ENCODE data around the gene FRS3.

FRS3 gene

DNA sequence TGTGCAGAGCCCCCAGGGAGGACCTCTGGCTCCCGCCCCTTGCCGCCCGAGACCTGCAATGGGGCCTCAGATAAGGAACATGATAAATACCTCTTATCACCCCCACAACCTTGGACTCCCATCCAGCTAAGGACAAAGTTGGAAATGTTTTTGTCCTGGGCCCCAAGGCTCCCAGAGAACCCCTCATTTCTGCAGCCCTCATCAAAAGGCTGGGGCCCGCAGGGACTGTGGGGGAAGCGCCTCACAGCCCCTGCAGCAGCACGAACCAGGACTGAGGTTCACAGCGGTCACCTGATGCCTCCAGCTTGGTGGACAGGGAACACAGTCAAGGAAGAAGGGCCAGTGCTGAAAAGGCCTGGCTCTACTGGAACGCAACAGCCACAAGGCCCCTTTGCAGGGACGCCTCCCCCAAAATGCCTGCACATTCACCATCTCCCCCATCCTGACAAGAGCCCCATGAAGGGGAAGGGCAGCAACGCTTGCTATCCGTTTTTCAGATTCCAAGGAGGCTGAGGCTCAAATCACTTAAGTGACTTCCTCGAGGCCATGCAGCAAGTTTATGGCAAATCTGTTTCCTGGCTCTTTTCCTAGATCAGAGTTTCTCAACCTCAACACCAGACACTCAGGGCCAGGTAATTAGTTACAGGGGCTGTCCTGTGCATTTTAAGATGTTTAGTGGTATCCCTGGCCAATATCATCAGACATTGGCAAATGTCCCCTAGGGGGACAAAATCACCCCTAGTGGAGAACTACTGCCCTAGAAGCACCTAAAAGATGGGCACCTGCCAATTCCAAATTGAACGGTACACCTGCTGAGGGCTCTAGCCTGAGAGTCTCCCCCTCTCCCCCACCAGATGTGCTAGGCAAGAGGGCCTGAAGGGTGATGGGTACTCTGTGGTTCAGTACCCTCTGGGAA, 54.9 kb downstream of the FRS3 start:
- no peak for DNase-seq

DNA sequence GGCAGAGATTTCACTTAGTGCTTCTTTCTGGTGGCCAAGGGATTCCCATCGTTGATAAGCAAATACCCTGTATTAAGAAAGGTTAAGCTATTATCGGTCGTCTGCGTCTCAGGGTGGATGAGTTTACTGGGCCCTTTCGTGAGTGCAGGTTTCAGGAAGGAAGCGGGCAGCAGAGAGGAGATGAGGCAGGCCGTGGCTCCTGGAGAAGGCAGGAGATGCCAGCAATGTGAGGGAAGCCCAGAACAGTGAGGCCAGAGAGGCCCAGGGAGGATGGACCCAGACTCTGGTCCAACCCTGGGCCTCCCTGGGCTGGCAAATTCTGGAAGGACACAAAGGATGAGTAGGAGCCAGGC, 55.5 kb downstream of the FRS3 start:
- no peak for DNase-seq

DNA sequence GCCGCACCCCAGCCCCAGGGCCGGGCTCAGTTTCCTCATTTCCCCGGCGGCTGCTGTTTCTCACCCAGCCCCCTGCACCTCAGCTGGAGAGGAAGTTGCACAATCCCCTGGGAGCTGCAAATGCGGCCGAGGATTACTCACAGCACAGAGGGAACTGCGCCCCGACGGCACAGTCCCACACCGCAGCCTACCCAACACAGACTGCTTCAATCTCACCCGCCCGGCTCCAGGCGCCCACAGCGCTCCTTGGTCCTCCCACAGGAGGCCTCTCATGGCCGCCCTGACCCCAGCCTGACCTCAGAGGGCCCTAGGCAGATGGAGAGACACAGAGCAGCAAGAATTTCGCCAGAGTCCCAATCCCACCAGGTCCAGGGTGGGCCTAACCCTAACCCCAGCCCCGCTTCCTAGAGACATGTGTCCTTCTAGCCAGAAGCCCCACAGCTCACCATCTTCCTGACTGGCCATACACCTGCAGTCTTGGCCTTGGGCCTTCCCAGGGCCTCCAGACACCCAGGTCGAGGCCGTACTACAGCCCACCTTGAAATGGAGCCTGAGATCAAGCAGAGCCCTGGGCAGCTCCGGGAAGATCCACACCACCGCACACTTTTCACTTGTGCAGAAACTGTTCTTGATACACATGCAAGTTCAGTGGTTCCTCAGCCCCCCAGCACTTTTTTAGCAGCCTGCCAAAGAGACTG, 56.0 kb downstream of the FRS3 start:
- DNase-seq: no peak

DNA sequence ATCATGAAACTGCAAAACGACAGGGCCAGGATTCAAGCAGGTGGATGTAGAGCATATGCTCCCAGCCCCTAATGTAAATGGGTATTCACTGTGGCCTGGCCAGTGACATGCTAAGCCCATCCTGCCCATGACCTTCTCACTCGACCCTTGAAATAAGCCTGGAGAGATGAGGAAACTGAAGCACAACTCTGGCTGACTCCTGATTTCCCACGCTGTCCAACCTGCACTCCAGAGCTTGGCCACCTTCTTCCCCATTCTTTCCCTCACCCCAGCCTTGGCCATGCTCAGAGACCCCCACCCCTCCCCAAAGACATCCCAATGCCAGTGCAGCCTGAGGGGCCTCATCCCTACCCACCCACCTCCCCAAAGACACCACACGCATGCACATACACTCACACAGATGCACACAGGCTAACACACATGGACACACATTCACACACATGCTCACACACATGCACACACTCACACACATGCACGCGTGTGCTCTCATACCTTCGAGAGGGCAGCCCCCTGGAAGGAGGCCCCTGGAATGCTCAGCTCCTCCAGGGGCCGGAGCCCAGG, 56.7 kb downstream of the FRS3 start:
- DNase-seq: no peak

DNA sequence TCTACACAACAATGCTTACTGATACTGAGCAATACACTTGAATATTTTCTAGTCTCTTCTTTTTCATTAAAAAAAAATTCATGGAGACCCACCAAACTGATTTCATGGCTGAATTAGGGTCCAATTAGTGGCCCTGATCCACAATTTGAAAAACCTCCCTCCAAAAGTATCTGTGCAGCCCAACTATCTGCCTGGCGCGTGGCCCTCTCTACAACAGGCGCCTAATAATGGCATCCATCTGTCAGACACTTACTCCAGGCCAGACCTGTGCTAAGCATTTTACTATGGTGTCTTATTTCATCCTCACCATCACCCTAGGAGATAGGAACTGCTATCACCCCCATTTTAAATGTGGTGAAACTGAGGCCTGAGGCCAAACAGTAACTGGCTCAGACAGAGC, 58.3 kb downstream of the FRS3 start:
- no peak for DNase-seq

DNA sequence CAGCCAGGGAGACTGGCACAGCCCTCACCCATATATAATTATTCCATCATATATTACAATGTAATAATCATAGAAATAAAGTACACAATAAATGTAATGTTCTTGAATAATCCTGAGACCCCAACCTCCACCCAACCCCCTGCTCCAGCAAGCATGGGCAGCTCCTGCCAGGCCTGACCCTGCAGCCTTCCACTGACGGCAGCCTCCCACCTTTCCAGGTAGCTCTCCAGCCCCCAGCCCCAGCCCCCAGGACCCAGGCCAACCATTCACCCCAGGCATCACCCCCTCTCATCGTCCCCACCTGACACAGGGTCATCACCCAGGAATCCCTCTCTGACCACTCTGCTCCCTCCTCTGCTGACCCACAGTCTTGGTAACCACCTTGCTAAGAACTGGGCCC, 58.9 kb downstream of the FRS3 start:
- DNase-seq: no peak

DNA sequence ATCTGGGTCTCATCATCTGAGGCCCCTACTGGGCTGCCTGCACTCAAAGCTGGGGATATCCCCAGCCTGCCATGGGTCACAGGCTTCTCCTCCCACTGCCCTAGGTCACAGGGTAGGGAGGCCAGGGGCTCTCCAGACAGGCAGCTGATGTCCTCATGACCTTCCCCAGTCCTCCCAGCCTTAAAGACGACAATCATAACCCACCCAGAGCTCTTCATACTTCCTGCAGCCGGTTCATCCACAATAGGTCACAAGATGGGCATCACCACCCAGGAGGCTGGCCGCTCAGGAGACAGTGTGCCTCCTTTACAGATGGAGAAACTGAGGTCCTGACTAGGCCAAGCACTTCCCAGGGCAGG, 59.5 kb downstream of the FRS3 start:
- DNase-seq: no peak

Measured in activated CD8-positive, alpha-beta memory T cell treated with anti-CD3 and anti-CD28 coated beads, Interleukin-2, amount 50 U/mL, for 48 hours (primary cell).